Activated naive CD4-positive, alpha-beta T cell (primary cell): ENCODE data around the gene UBA52.
"Not testable (repeated sequence)": the region's sequence is repeated elsewhere in the genome, so short reads cannot be mapped to it uniquely, and the experiment has no call there.

Source experiments
- DNase-seq, 4 experiments: peaks; one replicate each; lab custom pipeline; 2025; lab: John Stamatoyannopoulos, UW

Gene UBA52

DNA sequence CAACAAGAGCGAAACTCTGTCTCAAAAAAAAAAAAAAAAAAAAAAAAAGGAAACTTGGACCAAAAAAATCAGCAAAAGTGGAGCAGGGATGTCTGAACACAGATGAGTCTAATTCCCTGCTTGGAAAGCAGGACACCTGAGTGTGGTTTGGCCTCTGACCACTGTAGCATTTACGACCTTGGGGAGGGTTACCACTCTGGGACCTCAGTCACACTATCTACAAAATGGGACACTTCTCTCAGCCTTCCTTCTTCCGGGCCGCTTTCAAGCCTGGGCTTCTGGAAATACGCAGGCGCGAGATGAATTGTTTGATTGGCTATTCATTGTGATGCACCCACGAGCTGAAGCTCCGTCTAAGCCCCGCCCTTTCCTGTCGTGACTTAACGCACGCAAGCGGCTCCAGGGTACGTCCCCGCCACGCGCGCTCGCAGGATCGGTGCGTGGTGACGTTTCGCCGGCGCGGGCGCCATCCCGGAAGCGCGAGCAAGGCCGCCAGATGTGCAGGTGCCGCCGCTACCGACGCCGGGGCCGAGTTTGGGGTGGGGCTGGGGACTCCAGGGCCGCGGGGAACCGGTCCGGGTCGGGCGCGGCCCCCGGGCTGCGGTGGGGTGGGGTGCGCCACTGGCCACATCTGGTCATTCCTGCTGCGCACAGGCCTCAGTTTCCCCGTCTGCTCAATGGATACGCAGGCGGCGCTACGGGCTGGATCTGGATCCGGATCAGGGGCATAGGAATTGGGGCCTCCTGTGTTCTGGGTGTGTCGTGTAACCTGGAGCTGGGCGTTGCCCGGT, 14.1 kb upstream of the UBA52 start, which contains the start of gene KXD1:
Gene KXD1, plus strand, starts transcription at position 460 of the 791 bp plus-strand sequence. CDS start 4,187 bp downstream, outside the sequence.
- DNase-seq: peak; percentile 85 to 95 (median 90)

DNA sequence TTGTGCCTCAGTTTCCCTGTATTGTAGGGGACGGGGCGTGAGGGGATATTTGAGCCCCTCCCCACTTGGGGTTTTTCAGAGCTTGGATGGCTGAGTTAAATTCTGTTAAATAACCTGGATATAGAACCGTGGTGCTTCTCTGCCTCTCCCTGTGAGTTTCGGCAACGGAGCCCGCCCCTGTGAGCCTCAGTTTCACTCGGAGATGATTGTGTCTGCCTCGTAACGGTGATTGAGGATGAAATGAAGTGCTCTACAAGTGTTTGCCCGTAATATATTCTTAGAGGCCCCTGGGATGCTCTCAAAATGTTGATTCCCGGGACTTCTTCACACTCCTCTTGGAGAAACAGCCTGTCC, 13.5 kb upstream of the UBA52 start:
- no peak for DNase-seq

DNA sequence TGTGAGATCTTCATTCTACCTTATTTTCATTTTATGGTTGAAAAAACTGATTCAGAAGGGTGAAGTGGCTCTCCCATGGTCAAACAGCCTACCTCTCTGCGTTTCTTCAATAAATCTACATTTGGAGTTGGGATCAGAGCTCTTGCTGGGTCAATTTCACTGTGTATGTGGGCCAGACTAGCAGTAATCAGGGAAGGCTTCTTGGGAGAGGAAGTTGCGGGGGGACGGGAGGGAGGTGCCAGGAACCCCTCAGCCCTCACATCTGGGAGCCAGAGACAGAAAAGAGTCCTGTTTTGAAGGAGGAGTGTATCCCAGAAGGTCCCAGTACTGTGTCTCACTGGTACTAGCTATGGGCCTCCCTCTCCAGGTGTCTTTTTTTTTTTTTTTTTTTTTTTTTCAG, 13.1 kb upstream of the UBA52 start:
- DNase-seq: no peak

DNA sequence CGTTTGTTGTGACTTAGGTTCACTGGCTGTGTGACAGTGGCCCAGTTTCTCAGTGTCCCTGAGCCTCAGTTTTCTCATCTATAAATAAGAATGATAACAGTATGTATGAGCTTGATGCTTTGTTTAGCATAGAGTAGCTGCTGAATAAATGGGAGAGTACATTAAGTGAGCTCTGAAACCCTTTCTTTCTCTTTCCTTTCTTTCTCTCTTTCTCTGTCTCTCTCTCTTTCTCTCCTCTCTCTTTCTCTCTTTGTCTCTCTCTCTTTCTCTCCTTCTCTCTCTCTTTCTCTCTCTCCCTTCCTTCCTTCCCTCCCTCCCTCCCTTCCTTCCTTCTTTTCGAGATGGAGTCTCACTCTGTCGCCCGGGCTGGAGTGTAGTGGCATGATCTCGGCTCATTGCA, 12.0 kb upstream of the UBA52 start:
- no peak for DNase-seq

DNA sequence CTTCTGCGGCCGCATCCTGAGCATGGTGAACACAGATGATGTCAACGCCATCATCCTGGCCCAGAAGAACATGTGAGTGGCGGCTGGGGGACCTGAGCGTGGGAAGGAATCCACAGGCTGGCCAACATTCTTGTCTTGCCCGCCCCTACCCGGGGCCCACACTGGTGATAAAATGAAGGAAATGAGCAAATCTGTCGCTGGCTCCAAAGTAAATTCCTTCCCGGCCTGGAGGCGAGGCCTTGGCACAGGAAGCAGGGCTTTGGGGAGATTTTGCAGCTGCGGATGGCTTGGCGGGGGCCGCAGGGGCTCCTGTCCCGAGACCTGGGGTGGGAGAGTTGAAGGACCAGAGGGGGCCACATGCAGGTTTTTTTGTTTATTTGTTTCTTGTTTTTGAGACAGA, 9.6 kb upstream of the UBA52 start:
- DNase-seq: no peak

- DNase-seq: no peak
Measured at GRCh38 chr19:18566953-18567352, 4.7 kb upstream of the UBA52 start.

DNA sequence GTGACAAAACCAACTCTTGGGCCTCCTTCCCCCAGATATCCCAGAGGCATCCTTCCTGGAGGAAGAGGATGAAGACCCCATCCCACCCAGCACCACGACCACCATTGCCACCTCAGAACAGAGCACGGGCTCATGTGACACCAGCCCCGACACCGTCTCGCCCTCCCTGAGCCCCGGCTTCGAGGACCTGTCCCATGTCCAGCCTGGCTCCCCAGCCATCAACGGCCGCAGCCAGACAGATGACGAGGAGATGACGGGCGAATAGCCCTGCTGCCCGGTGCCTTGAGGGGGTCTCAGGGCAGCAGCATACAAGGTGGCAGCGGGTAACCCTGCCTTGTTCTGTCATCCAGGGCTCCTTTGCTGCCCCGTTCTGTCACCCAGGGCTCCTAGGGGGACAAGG, 3.3 kb upstream of the UBA52 start:
- no peak for DNase-seq

DNA sequence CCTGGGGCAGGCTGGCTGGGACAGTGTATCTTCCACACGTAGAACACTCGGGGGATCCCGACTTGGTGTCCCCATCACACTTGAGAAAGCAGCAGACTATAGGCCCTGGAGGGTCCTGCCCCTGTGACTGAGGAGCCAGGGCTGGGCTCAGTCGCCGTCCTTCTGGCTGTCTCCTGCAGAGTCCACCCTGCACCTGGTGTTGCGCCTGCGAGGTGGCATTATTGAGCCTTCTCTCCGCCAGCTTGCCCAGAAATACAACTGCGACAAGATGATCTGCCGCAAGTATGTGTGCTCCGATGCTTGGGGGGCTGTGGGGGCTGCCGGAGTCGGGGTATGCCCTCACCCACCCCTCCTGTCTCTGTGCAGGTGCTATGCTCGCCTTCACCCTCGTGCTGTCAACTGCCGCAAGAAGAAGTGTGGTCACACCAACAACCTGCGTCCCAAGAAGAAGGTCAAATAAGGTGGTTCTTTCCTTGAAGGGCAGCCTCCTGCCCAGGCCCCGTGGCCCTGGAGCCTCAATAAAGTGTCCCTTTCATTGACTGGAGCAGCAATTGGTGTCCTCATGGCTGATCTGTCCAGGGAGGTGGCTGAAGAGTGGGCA, 3.1 kb downstream of the UBA52 start:
- DNase-seq: no peak

DNA sequence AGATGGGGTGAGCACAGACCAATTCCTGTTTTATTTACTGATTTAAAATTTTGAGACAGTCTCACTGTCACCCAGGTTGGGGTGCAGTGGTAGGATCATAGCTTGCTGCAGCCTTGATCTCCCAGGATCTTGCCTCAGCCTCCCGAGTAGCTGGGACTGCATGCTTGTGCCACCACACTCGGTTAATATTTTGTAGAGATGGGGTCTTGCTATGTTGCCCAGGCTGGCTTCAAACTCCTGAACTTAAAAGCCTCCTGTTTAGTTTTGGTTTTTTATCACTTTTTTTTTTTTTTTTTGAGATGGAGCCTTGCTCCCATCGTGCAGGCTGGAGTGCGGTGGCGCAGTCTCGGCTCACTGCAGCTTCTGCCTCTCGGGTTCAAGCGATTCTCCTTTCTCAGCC, 4.7 kb downstream of the UBA52 start:
- no peak for DNase-seq

DNA sequence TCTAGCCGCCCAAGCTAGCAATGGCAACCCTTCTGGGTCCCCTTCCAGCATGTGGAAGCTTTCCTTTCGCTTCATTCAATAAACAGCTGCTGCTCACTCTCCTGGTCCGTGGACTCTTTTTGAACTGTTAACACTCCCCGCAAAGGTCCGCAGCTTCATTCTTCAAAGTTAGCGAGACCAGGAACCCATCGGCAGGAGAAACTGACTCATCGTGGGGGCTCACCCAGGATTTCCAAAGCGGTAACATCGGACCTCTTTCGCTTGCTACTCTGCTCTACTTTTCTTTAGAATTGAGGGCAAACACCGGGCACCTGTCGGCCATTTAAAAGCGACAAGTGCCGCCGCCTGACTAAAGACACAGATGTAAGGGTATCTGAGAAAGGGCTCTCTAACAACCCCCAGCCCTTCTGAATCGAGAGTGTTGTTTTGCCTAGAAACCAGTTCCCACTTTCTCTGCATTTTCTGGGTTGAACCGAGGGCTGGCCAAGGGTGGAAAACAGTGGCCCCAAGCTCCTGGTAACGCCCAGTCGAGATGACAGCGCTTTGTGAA, 5.8 kb downstream of the UBA52 start:
- no peak for DNase-seq

- no peak for DNase-seq
Measured at GRCh38 chr19:18580311-18580710, 8.7 kb downstream of the UBA52 start.

DNA sequence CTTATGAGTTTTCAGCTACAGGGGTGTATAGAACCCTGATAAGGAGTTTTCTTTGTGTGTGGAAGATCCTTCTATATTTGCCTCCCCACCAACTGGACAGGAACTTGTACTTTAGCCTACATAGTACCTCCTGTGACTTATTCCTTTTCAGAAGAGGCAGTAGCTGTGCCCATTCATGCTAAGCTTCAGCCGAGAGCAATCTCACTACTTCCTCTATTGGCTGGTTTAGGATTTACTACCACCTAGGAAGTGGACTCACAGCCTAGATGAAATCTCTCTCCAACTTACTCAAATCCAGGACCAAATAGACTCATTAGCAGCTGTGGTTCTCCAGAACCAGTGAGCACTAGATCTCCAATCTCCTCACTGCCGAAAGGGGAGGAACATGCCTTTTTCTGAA, 14.6 kb downstream of the UBA52 start:
- DNase-seq: no peak

- DNase-seq: no peak
Measured at GRCh38 chr19:18587561-18587960, 15.9 kb downstream of the UBA52 start.

DNA sequence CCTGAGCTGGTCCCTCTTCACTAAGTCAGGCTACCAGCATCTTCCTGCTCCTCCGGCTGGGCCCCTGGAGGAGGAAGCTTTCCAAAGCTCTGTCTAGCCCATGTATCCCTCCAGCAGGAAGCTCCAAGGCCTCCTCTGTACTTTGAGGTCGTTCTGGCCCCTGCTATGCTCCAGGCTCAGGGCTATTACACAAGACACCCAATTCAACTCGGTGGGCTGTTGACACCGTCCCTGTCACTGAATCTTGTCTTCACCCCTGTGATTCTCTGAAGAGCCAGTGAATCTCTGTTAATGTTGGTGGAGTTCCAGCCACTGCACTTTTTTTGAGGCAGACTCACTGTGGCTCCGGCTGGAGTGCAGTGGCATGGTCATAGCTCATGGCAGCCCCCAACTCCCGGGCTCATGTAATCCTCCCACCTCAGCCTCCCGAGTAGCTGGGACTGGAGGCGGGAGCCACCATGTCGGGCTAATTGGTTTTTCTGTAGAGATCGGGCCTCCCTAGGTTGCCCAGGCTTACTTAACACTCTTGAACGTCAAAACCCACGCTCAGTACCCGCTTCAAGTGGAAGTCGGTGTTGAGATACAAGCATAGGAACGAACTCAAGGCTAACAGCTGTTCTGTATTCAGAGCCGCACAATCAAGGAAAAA, 16.4 kb downstream of the UBA52 start:
- no peak for DNase-seq

DNA sequence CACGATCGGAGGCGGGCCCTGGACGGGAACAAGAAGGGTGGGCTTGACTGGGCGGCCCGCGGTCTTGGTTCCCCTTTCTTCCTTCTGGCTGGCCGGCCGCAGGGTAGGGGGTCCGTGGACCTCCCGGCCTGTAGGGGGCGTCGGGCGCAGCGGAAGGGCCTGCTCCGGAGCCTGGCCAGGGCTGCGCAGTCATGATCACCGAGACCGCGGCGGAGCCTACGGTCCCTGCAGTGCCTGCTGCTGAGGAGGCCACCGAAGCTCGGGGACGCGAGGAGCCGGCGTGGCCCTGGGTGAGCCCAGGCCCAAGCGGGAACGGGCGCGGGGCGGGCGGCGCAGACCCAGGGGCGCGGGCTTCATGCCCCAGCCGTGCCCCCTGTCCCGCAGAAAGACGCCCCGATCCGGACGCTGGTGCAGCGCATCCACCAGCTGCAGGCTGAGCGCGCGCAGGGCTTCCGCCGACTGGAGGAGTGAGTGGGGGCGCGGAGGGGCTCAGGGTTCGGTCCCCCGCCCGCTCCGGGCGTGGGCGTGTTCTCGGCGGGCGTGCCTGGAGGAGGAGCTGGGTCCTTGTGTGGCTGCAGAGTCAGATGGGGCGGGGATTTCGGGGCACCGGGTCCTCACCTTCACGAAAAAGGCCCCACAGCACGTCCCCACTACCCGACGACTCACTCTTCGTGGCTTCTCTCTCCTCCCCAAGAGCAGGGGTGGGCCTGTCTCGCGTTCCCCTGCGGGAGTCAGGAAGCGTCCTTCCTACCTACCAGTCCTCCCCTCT, 17.1 kb downstream of the UBA52 start, which contains the start of gene REX1BD:
Gene REX1BD, plus strand, starts transcription at position 188 of the 769 bp plus-strand sequence. Its CDS starts 4 bp downstream, at position 192.
- DNase-seq: peak; percentile 70 to 88 (median 76)

GRCh38 chr19:18589380-18590272, 18.0 kb downstream of the UBA52 start:
- DNase-seq: peak in 3 of 4 experiments; percentile 61 to 74 (median 63)

DNA sequence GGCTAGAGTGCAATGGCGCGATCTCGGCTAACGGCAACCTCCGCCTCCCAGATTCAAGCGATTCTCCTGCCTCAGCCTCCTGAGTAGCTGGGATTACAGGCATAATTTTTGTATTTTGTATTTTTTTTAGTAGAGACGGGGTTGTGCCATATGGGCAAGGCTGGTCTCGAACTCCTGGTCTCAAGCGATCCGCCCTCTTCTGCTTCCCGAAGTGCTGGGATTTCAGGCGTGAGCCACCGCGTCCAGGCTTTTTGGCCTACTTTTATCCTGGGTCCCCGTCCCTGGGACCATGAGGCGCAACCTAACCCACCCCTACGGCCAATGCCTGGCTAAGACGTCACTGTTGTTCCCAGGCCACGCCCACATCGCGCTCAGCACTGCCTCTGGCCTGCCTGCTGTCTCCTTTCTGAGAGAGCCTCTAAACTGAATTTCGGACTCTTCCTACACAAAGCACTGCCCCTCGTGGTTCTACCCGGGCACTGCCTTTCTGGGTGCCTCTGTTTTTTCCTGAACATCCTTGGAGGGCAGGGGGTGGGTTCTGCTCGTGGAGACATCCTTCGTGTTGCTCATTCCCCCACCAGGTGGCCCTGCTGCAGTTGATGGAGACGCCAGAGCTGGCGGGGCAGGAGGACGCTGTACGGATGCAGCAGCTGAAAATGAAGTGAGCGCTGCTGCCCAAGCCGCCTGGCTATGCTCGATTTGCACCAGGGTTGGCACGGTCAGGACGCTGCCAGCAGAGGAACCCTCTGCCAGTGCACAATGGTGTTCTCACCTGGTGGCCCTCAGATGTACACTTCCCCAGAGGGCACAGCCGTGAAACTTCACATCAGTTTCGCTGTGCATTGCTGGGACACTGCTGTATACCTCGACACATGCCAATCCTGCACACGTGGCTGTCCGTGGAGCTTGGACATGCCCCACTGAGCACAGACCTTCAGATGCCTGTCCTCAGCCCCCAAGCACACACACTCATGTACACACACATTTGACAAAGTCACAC, 18.9 kb downstream of the UBA52 start:
- DNase-seq: no peak

DNA sequence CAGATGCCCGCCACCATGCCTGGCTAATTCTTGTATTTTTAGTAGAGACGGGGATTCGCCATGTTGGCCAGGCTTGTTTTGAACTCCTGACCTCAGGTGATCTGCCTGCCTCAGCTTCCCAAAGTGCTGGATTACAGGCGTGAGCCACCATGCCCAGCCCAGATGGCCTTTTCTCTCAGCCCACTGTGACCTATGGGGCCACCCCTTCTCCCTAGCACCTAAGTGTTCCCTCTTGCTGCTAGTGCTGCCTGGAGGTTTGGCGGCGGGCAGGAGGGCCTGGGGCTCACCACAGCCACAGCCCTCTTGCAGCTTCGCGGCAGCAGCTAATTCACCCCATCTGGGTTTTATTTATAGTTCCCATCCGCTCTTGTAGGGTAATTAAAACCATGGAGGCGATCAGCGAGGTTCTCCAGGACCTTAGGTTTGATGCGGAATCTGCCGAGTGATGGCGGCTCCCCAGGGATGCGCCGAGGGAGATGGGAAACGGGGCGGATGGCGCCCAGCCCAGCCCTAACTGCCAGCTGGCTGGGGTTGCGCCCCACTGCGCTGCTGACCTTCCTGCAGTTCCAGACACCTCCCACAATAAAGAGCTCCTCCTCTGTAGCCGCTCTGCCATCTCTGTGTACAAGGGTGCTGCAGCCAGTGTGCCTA, 20.2 kb downstream of the UBA52 start:
- no peak for DNase-seq

DNA sequence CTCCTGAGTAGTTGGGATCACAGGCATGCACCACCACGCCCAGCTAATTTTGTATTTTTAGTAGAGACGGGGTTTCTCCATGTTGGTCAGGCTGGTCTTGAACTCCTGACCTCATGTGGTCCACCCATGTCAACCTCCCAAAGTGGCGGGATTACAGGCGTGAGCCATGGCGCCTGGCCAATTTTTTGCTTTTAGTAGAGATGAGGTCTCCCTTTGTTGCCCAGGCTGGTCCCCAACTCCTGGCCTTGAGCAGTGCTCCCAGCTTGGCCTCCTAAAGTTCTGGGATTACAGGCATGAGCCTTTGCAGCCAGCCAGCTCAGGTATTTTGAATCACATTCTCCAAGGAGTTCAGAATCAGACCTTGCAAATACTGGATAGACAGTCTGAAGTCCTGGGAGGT, 21.1 kb downstream of the UBA52 start:
- not testable (repeated sequence) for DNase-seq
